Activated CD4-positive, alpha-beta T cell treated with anti-CD3 and anti-CD28 coated beads for 48 hours (primary cell): Measurements from ENCODE around the gene EXOC5.

ENCODE experiments used
- DNase-seq: peaks from one replicate; pipeline ENCODE4 v3.0.0-alpha.2; 2020

EXOC5 gene

DNA sequence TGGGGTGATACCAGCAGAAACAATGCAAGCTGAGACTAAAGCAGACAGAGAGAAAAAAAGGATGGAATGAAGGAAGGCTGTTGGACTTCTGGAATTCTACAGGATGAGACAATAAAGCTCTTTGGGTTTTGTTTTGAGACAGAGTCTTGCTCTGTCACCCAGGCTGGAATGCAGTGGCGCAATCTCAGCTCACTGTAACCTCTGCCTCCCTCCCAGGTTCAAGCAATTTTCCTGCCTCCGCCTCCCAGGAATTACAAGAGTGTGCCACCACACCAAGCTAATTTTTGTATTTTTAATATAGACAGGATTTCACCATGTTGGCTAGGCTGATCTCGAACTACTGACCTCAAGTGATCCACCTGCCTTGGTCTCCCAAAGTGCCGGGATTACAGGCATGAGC, 115.4 kb downstream of the EXOC5 start:
- DNase-seq, result no peak
